ENCODE measurements around the gene TIMP2. TPM values are rescaled to one million over a fixed set of nuclear protein-coding genes. Genes with fewer than 3 reads are reported as not detected.

Gene TIMP2
- total and polyA plus RNA-seq, 2 donors from 2014 or later = 72.1 to 172 TPM

DNA sequence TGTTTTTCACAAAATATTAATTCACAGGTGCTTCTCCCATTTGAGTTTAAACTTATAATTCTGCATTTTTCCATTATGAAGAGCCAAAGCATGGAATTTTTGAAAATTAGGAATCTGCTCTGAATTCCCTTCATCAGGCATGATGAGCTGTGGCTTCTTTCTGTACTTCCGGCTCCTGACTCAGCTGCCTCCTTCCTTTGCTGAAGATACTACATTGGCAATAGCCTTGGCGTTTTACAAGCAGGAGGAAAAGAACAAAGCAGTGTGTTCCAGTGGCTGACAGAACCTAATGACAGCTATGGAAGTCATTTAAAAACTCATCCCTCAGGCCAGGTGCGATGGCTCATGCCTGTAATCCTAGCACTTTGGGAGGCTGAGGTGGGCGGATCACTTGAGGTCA, 66.1 kb downstream of the TIMP2 start:
- Histone ChIP-seq H3K9ac (ENCODE audit: low read length in 3 of 3) (no peak overlapping the region), H3K27me3 (ENCODE audit: control insufficient read depth, insufficient read depth, low read length) (no peaks in the 10 kb centered on the region), H3K27ac (ENCODE audit: low read depth in 2 of 2, low read length in 2 of 2) (no peak overlapping the region), H3K4me1 (ENCODE audit: control insufficient read depth in 2 of 3, insufficient read depth in 2 of 3, low read depth in 1 of 3, low read length in 3 of 3) (no peaks in the 10 kb centered on the region), H3K4me3 (ENCODE audit: low read length in 3 of 3) (no peak overlapping the region), H3K36me3 (ENCODE audit: control insufficient read depth in 2 of 3, insufficient read depth in 3 of 3, low read length in 3 of 3) (peaks cover 0 to 6% (median 4%) of the 10 kb centered on the region in 3 donors), H3K9me3 (ENCODE audit: control insufficient read depth in 2 of 3, insufficient read depth in 1 of 3, low read length in 3 of 3) (no peaks in the 10 kb centered on the region)
- TF ChIP-seq, protein P1, sequence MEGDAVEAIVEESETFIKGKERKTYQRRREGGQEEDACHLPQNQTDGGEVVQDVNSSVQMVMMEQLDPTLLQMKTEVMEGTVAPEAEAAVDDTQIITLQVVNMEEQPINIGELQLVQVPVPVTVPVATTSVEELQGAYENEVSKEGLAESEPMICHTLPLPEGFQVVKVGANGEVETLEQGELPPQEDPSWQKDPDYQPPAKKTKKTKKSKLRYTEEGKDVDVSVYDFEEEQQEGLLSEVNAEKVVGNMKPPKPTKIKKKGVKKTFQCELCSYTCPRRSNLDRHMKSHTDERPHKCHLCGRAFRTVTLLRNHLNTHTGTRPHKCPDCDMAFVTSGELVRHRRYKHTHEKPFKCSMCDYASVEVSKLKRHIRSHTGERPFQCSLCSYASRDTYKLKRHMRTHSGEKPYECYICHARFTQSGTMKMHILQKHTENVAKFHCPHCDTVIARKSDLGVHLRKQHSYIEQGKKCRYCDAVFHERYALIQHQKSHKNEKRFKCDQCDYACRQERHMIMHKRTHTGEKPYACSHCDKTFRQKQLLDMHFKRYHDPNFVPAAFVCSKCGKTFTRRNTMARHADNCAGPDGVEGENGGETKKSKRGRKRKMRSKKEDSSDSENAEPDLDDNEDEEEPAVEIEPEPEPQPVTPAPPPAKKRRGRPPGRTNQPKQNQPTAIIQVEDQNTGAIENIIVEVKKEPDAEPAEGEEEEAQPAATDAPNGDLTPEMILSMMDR (IDR thresholded peaks at IDR 0.05; ENCODE audit: borderline replicate concordance, extremely low read depth, insufficient read depth) = no peak
- DNase-seq = no peak
- intact Hi-C loops (cut with DNase I) = no loop called here
- FAIRE-seq = no peak

DNA sequence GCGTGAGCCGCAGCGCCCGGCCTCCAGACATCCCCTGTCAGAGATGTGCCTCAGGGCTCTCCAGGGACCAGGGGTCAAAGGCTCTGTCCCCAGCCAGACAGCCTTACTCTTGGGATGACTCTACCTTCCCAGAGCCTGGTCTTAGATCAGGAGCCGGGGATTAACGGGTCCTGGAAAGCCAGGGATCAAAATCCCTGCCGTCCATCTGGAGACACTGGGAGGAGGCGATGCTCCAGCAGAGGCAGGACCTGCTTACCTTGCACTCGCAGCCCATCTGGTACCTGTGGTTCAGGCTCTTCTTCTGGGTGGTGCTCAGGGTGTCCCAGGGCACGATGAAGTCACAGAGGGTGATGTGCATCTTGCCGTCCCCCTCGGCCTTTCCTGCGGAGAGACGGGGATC, 67.9 kb downstream of the TIMP2 start:
- Histone ChIP-seq H3K4me3 (ENCODE audit: low read length in 3 of 3) (no peak overlapping the region), H3K9me3 (ENCODE audit: control insufficient read depth in 2 of 3, insufficient read depth in 1 of 3, low read length in 3 of 3) (no peaks in the 10 kb centered on the region), H3K4me1 (ENCODE audit: control insufficient read depth in 2 of 3, insufficient read depth in 2 of 3, low read depth in 1 of 3, low read length in 3 of 3) (no peaks in the 10 kb centered on the region), H3K36me3 (ENCODE audit: control insufficient read depth in 2 of 3, insufficient read depth in 3 of 3, low read length in 3 of 3) (peaks cover 0 to 6% (median 0%) of the 10 kb centered on the region in 3 donors), H3K27me3 (ENCODE audit: control insufficient read depth, insufficient read depth, low read length) (no peaks in the 10 kb centered on the region), H3K9ac (ENCODE audit: low read length in 3 of 3) (no peak overlapping the region), H3K27ac (ENCODE audit: low read depth in 2 of 2, low read length in 2 of 2) (no peak overlapping the region)
- DNase-seq (no peak), FAIRE-seq (no peak)
- TF ChIP-seq, protein P1 (IDR thresholded peaks at IDR 0.05; ENCODE audit: borderline replicate concordance, extremely low read depth, insufficient read depth) = no peak
- intact Hi-C loops (cut with DNase I) = no loop called here

DNA sequence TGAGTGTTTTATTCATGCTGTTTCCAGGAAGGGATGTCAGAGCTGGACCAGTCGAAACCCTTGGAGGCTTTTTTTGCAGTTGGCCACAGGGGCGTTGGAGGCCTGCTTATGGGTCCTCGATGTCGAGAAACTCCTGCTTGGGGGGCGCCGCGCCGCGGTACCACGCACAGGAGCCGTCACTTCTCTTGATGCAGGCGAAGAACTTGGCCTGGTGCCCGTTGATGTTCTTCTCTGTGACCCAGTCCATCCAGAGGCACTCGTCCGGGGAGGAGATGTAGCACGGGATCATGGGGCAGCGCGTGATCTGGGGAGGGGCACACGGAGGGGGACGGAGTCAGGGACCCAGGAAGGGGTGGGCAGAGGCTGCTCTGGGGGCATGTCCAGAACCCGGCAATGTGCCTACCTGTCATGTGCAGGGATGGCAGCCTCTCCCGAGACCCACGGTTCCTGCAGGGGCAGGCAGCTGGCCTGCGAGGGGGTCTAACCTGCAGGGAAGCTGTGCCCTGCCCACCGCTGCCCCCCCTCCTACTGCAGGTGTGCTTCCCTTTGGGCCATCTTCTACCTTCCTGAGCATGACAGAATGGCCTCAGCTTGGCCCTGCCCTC, 69.5 kb downstream of the TIMP2 start:
- Histone ChIP-seq H3K9ac (ENCODE audit: low read length in 3 of 3) (no peak overlapping the region), H3K4me3 (ENCODE audit: low read length in 3 of 3) (no peak overlapping the region), H3K27me3 (ENCODE audit: control insufficient read depth, insufficient read depth, low read length) (no peaks in the 10 kb centered on the region), H3K9me3 (ENCODE audit: control insufficient read depth in 2 of 3, insufficient read depth in 1 of 3, low read length in 3 of 3) (no peaks in the 10 kb centered on the region), H3K4me1 (ENCODE audit: control insufficient read depth in 2 of 3, insufficient read depth in 2 of 3, low read depth in 1 of 3, low read length in 3 of 3) (no peaks in the 10 kb centered on the region), H3K27ac (ENCODE audit: low read depth in 2 of 2, low read length in 2 of 2) (no peak overlapping the region), H3K36me3 (ENCODE audit: control insufficient read depth in 2 of 3, insufficient read depth in 3 of 3, low read length in 3 of 3) (peaks cover 0 to 6% (median 0%) of the 10 kb centered on the region in 3 donors)
- TF ChIP-seq, protein P1 (IDR thresholded peaks at IDR 0.05; ENCODE audit: borderline replicate concordance, extremely low read depth, insufficient read depth) = no peak
- no peak for FAIRE-seq
- intact Hi-C loops (cut with DNase I) = no loop called here
- DNase-seq = no peak

DNA sequence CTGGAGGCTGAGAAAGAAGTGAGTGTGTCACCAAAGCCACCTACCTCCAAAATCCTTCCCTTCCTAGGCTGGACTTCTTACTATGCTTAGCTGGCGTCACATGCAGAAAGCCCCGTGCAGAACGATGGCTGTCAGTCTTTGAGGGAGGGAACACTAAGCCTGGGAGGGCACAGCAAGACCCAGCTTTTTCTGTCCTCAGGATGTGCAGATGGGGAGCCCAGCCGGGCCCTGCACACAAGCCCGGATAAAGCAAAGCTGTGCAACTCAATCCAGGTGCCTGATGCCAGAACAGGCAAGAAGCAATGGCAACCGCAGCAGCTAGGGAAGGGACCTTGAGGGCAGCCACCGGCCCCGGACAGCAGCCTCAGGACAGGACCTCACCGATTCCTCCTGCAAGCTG, 70.7 kb downstream of the TIMP2 start:
- Histone ChIP-seq H3K27me3 (ENCODE audit: control insufficient read depth, insufficient read depth, low read length) (no peaks in the 10 kb centered on the region), H3K9ac (ENCODE audit: low read length in 3 of 3) (no peak overlapping the region), H3K4me3 (ENCODE audit: low read length in 3 of 3) (no peak overlapping the region), H3K27ac (ENCODE audit: low read depth in 2 of 2, low read length in 2 of 2) (no peak overlapping the region), H3K9me3 (ENCODE audit: control insufficient read depth in 2 of 3, insufficient read depth in 1 of 3, low read length in 3 of 3) (no peaks in the 10 kb centered on the region), H3K36me3 (ENCODE audit: control insufficient read depth in 2 of 3, insufficient read depth in 3 of 3, low read length in 3 of 3) (peaks cover 0 to 6% (median 0%) of the 10 kb centered on the region in 3 donors), H3K4me1 (ENCODE audit: control insufficient read depth in 2 of 3, insufficient read depth in 2 of 3, low read depth in 1 of 3, low read length in 3 of 3) (no peaks in the 10 kb centered on the region)
- DNase-seq (no peak), FAIRE-seq (no peak)
- TF ChIP-seq, protein P1 (IDR thresholded peaks at IDR 0.05; ENCODE audit: borderline replicate concordance, extremely low read depth, insufficient read depth) = no peak
- intact Hi-C loops (cut with DNase I) = no loop called here

Data from kidney (tissue), 14 donors.